ENCODE results near the gene CD93.

The CD93 gene

DNA sequence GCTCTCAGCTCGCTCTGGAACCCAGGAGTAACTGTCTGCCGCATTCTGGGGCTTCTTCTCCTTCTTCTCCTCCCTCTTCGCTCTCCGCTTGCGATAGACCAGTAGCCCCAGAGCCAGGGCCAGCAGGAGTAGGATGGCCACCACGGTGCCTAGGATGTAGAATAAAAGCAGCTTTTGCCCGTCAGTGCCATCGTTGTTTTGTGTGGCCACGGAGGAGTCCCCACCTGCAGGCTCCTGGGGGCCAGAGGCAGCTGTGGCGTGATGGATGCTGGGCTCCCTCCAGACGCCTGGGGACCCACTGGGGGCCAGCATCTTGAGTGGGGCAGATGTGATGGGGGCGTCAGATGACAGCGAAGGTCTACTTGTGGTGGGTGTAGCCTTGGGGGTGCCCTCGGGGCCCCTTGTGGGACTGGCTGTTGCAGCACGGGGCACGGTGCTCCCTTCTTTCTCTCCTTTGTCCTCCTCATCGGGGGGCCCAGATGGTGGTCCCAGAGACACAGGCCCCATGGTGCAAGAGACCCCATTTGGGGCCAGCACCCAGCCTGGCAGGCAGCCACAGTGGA lies 1.8 kb downstream of the CD93 start:
- H3K4me3 ChIP-seq (ENCODE audit: low read depth, low read length) = no peak overlapping the region
- DNase-seq (ENCODE audit: low read depth) = no peak
- TF ChIP-seq, protein P1, sequence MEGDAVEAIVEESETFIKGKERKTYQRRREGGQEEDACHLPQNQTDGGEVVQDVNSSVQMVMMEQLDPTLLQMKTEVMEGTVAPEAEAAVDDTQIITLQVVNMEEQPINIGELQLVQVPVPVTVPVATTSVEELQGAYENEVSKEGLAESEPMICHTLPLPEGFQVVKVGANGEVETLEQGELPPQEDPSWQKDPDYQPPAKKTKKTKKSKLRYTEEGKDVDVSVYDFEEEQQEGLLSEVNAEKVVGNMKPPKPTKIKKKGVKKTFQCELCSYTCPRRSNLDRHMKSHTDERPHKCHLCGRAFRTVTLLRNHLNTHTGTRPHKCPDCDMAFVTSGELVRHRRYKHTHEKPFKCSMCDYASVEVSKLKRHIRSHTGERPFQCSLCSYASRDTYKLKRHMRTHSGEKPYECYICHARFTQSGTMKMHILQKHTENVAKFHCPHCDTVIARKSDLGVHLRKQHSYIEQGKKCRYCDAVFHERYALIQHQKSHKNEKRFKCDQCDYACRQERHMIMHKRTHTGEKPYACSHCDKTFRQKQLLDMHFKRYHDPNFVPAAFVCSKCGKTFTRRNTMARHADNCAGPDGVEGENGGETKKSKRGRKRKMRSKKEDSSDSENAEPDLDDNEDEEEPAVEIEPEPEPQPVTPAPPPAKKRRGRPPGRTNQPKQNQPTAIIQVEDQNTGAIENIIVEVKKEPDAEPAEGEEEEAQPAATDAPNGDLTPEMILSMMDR (IDR thresholded peaks at IDR 0.05; ENCODE audit: control insufficient read depth, extremely low read depth, insufficient read depth) = no peak

DNA sequence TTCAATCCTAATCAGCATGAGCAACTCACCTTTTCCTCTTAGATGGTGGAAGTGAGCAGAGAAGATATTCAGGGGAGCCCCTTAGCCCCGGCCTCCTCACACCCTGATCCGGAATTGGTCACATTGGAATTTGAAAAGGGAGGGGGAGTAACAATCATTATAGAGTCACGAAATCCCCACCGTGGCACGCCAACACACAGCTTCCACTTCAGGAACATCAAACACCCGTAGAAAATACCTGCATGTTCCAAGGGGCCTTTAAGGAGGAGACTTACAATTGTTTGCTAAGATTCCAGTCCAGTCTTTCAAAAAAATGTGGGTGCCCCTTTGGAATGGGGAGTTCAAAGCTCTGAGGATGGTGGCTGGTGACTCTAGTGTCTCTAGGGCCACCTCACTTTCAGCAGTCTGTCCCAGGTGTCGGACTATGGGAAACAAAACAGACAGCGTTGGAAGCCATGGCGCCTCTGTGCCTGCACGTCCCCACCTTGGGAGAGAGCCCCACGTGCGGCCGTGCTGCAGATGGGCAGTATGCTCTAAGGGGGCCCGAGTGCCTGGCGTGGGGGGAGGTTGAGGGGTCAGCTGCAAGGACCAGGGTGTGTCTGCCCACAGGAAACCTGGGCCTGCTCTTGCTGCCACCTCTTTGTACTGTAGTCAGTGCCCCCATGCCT lies 2.4 kb downstream of the CD93 start:
- no peak overlapping the region for H3K4me3 ChIP-seq (ENCODE audit: low read depth, low read length)
- TF ChIP-seq, protein P1 (IDR thresholded peaks at IDR 0.05; ENCODE audit: control insufficient read depth, extremely low read depth, insufficient read depth) = no peak
- no peak for DNase-seq (ENCODE audit: low read depth)

DNA sequence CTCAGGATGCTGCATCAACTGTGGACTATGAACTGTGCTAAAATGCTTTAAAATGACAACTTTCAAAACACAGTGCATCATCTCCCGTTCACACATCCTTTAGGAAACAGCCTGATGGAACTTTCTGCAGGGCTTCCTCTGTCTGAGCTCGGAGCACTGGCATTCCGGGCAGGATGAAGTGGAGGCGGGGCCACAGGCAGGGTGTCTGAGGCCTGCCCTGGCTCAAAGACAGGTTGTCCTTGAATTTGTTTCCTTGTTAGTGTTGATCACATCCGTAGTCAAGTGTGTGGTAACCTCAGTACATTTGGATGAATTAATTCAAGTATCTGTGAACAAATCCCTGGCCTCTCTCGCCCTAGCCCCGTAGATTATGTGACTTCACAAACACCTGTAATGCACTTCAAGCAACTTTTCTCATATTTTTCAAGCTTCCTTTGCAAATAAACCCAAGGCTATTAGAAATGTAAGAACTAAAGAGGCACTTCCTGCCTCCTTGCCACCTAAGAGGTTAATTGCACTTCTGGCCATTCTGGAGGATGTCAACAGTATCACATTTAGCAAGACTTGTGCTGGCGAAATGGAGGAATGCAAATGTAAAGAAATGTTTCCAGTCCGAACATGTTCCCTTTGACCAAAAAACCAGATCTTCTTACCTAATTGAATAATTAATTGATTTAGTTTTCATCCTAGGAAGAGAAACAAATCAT lies 3.1 kb downstream of the CD93 start:
- no peak for DNase-seq (ENCODE audit: low read depth)
- no peak overlapping the region for H3K4me3 ChIP-seq (ENCODE audit: low read depth, low read length)
- TF ChIP-seq, protein P1 (IDR thresholded peaks at IDR 0.05; ENCODE audit: control insufficient read depth, extremely low read depth, insufficient read depth) = no peak

GRCh38 chr20:23081263-23081819 lies 4.8 kb downstream of the CD93 start:
- DNase-seq (ENCODE audit: low read depth) = no peak
- no peak overlapping the region for H3K4me3 ChIP-seq (ENCODE audit: low read depth, low read length)
- TF ChIP-seq, protein P1 (IDR thresholded peaks at IDR 0.05; ENCODE audit: control insufficient read depth, extremely low read depth, insufficient read depth) = no peak

GRCh38 chr20:23080521-23080920 lies 5.6 kb downstream of the CD93 start:
- DNase-seq (ENCODE audit: low read depth) = no peak
- TF ChIP-seq, protein P1 (IDR thresholded peaks at IDR 0.05; ENCODE audit: control insufficient read depth, extremely low read depth, insufficient read depth) = no peak
- no peak overlapping the region for H3K4me3 ChIP-seq (ENCODE audit: low read depth, low read length)

DNA sequence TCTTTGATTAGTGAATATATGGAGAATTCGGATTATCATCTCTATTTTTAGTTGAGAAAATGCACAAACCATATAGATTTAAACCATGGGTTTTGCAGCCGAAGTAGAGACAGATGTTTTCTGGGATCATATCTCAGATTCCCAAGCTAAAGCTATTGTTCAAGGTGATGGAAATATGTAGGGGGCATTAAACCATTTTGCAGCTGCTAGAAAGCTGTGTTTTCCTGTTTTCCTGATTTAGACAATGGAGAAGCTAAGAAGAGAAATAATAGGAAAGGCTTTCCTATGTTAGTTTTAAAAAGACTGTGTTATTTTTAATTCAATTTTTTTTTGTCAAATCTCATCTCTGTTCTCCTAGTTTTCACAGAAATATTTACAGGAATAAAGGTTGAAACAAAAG lies 6.2 kb downstream of the CD93 start:
- H3K4me3 ChIP-seq (ENCODE audit: low read depth, low read length) = no peak overlapping the region
- TF ChIP-seq, protein P1 (IDR thresholded peaks at IDR 0.05; ENCODE audit: control insufficient read depth, extremely low read depth, insufficient read depth) = no peak
- no peak for DNase-seq (ENCODE audit: low read depth)
